SK-N-SH (cell line): ENCODE measurements around the gene SART1. TPM values are rescaled to one million over a fixed set of nuclear protein-coding genes. Genes with fewer than 3 reads are reported as not detected.

ENCODE experiments used
- CTCF ChIA-PET: fragments of 300-600, 350-600 bp; formaldehyde crosslinking; extraction: SDS; loops from one replicate; lab custom pipeline; 2021; lab: Yijun Ruan, JAX
- POLR2A ChIA-PET: fragments of 350-600 bp; sonication (Branson Sonifier 250); formaldehyde crosslinking; extraction: SDS; loops from one replicate; lab custom pipeline; 2020; ENCODE audit warnings: antibody characterized with exemption, inconsistent platforms; lab: Yijun Ruan, JAX
- DNase-seq: peaks from one replicate; pipeline ENCODE4 v3.0.0; 2012
- H2AFZ ChIP-seq: fragments of 200-600 bp; sonication (generic); 2 replicates; pipeline ENCODE4 v1.8.1; 2016; ENCODE audit warnings: antibody characterized with exemption, mild to moderate bottlenecking, low read depth
- H3F3A ChIP-seq: fragments of 200-600 bp; sonication (generic); replicated peaks from 2 replicates; pipeline ENCODE3; 2016; ENCODE audit warnings: antibody characterized with exemption, mild to moderate bottlenecking; ENCODE audit not compliant: insufficient read depth
- H3K27ac ChIP-seq, 2 experiments: fragments of 200-500 bp in 1 of 2; fragments of 200-600 bp in 1 of 2; sonication (Bioruptor generic) in 1 of 2; sonication (generic), shearing (Covaris generic) in 1 of 2; 2 replicates each; pipeline versions ENCODE4 v1.5.1 to v1.6.1; 2014 to 2016; ENCODE audit warnings: low read depth in 2 of 2, inconsistent platforms in 1 of 2, low read length in 1 of 2, mild to moderate bottlenecking in 1 of 2, mixed read lengths in 1 of 2
- H3K27me3 ChIP-seq: fragments of 200-600 bp; sonication (generic), shearing (Covaris generic); 2 replicates; pipeline ENCODE4 v1.6.1; 2016; ENCODE audit warnings: mixed run types; ENCODE audit not compliant: insufficient read depth
- H3K36me3 ChIP-seq, 2 experiments: fragments of 200-500 bp in 1 of 2; fragments of 200-600 bp in 1 of 2; sonication (Bioruptor generic) in 1 of 2; sonication (generic) in 1 of 2; replicated peaks in 1 of 2; 2 replicates each; pipeline versions ENCODE3 to v1.5.1; 2014 to 2016; ENCODE audit warnings: low read length in 1 of 2, mild to moderate bottlenecking in 1 of 2; ENCODE audit not compliant: insufficient read depth in 2 of 2, control insufficient read depth in 1 of 2
- H3K4me1 ChIP-seq, 2 experiments: fragments of 200-500 bp in 1 of 2; fragments of 200-600 bp in 1 of 2; sonication (Bioruptor generic) in 1 of 2; sonication (generic), shearing (Covaris generic) in 1 of 2; 2 replicates each; pipeline versions ENCODE4 v1.5.1 to v1.6.1; 2014 to 2016; ENCODE audit warnings: low read depth in 1 of 2, low read length in 1 of 2, mixed run types in 1 of 2; ENCODE audit not compliant: insufficient read depth in 2 of 2, control insufficient read depth in 1 of 2
- H3K4me2 ChIP-seq: fragments of 200-600 bp; sonication (generic), shearing (Covaris generic); 2 replicates; pipeline ENCODE4 v1.6.1; 2017; ENCODE audit warnings: mixed run types
- H3K4me3 ChIP-seq, 2 experiments: fragments of 200-500 bp in 1 of 2; fragments of 200-600 bp in 1 of 2; sonication (Bioruptor generic) in 1 of 2; sonication (generic), shearing (Covaris generic) in 1 of 2; 2 replicates each; pipeline versions ENCODE4 v1.5.1 to v1.8.1; 2014 to 2016; ENCODE audit warnings: low read depth in 2 of 2, inconsistent platforms in 1 of 2, low read length in 1 of 2, mild to moderate bottlenecking in 1 of 2, mixed read lengths in 1 of 2, moderate library complexity in 1 of 2
- H3K79me2 ChIP-seq: fragments of 200-600 bp; sonication (generic); 2 replicates; pipeline ENCODE4 v1.8.1; 2017; ENCODE audit warnings: mild to moderate bottlenecking; ENCODE audit not compliant: insufficient read depth
- H3K9ac ChIP-seq: fragments of 200-600 bp; sonication (generic); 2 replicates; pipeline ENCODE4 v1.6.1; 2017; ENCODE audit warnings: mixed run types
- H3K9me2 ChIP-seq: fragments of 200-600 bp; sonication (generic); 2 replicates; pipeline ENCODE4 v1.6.1; 2017; ENCODE audit warnings: mixed run types
- H3K9me3 ChIP-seq: fragments of 200-600 bp; sonication (generic); 2 replicates; pipeline ENCODE4 v1.6.1; 2017; ENCODE audit warnings: mixed run types, mild to moderate bottlenecking, moderate library complexity
- H4K20me1 ChIP-seq: fragments of 200-600 bp; sonication (generic); 2 replicates; pipeline ENCODE4 v1.6.1; 2017; ENCODE audit warnings: mild to moderate bottlenecking, mixed run types; ENCODE audit not compliant: insufficient read depth
- CHD2 ChIP-seq: fragments of 150-350 bp; IDR thresholded peaks from 2 replicates; pipeline ENCODE4 v1.6.1; 2018; ENCODE audit warnings: low read length; ENCODE audit not compliant: partially characterized antibody
- ELF1 ChIP-seq: IDR thresholded peaks from 2 replicates; pipeline ENCODE4 v1.4.0; 2012
- EP300 ChIP-seq, 2 experiments: IDR thresholded peaks; 2 replicates each; pipeline versions ENCODE4 v1.4.0 to v1.6.1; 2012; ENCODE audit warnings: borderline replicate concordance in 1 of 2, low read depth in 1 of 2, low read length in 1 of 2
- EZH2phosphoT487 ChIP-seq: fragments of 200-600 bp; sonication (generic); IDR thresholded peaks from 2 replicates; pipeline ENCODE4 v1.6.1; 2017; ENCODE audit warnings: low read depth, mixed run types, mild to moderate bottlenecking, antibody characterized with exemption, moderate library complexity, borderline replicate concordance
- GATA2 ChIP-seq: sonication (generic); formaldehyde crosslinking; IDR thresholded peaks from 2 replicates; pipeline ENCODE4 v1.5.0; 2020; ENCODE audit warnings: mild to moderate bottlenecking, missing genetic modification reagents
- IRF3 ChIP-seq: fragments of 150-350 bp; IDR thresholded peaks from 2 replicates; pipeline ENCODE4 v1.6.1; 2016; ENCODE audit warnings: mild to moderate bottlenecking, low read depth, low read length
- MAX ChIP-seq: IDR thresholded peaks from 2 replicates; pipeline ENCODE4 v1.4.0; 2012; ENCODE audit warnings: low read depth
- MEF2A ChIP-seq: IDR thresholded peaks from 2 replicates; pipeline ENCODE4 v1.4.0; 2012; ENCODE audit warnings: low read depth, borderline replicate concordance
- MXI1 ChIP-seq: IDR thresholded peaks from 2 replicates; pipeline ENCODE4 v1.6.1; 2012; ENCODE audit warnings: mild to moderate bottlenecking, low read depth, low read length, improper control_type of control experiment
- PBX3 ChIP-seq: IDR thresholded peaks from 2 replicates; pipeline ENCODE4; 2012
- RCOR1 ChIP-seq: fragments of 150-350 bp; IDR thresholded peaks from 2 replicates; pipeline ENCODE4 v1.6.1; 2017; ENCODE audit warnings: antibody characterized with exemption, low read length
- RFX5 ChIP-seq: IDR thresholded peaks from 2 replicates; pipeline ENCODE4 v1.6.1; 2012; ENCODE audit warnings: mild to moderate bottlenecking, improper control_type of control experiment, low read length
- RXRA ChIP-seq: IDR thresholded peaks from 2 replicates; pipeline ENCODE4 v1.4.0; 2012; ENCODE audit warnings: low read depth, mild to moderate bottlenecking, borderline replicate concordance
- SMC3 ChIP-seq: IDR thresholded peaks from 2 replicates; pipeline ENCODE4 v1.6.1; 2012; ENCODE audit warnings: low read depth, low read length, improper control_type of control experiment
- TAF1 ChIP-seq: IDR thresholded peaks from 2 replicates; pipeline ENCODE4 v1.6.1; 2012; ENCODE audit warnings: low read depth, mild to moderate bottlenecking, low read length, moderate library complexity, borderline replicate concordance
- TCF12 ChIP-seq: IDR thresholded peaks from 2 replicates; pipeline ENCODE4 v1.4.0; 2012
- TEAD4 ChIP-seq: IDR thresholded peaks from 2 replicates; pipeline ENCODE4 v1.4.0; 2012; ENCODE audit warnings: mild to moderate bottlenecking, borderline replicate concordance; ENCODE audit not compliant: insufficient read depth
- USF1 ChIP-seq: IDR thresholded peaks from 2 replicates; pipeline ENCODE4 v1.4.0; 2012; ENCODE audit warnings: low read depth, borderline replicate concordance
- USF2 ChIP-seq: fragments of 150-350 bp; IDR thresholded peaks from 2 replicates; pipeline ENCODE4 v1.6.1; 2017; ENCODE audit warnings: antibody characterized with exemption, low read length, low read depth, borderline replicate concordance
- YY1 ChIP-seq: IDR thresholded peaks from 2 replicates; pipeline ENCODE4 v1.4.0; 2012; ENCODE audit warnings: low read depth, mild to moderate bottlenecking
- WGBS: methylation state at CpG from one replicate; pipeline ENCODE4 v1.1.6; 2017; ENCODE audit warnings: low lambda C conversion rate; 5-methylcytosine and 5-hydroxymethylcytosine counted together
- polyA plus RNA-seq, 3 experiments: library from polyadenylated mRNA; depleted of rRNA; stranded (reverse); fragments of >200 nt; gene quantifications; 2 replicates each; pipeline ENCODE4 v1.2.3, GENCODE V29; 2012

SART1 gene
- polyA plus RNA-seq, 1 of the 3 experiments (the other 2 are of a cell fraction), result 73.6 TPM

- H2AFZ ChIP-seq, result peak within 1 kb of the TSS; percentile 51; the same call in 1 of the 2 replicates
- H3K4me3 ChIP-seq, result peak within 1 kb of the TSS; percentile 90 to 92
- POLR2A ChIA-PET, result interaction anchor here (0.6 to 1.5 kb wide), 4 partner anchors 18 to 34 kb away, joined by 3 to 4 read pairs (median 3); partner anchors contain the start of gene FOSL1
- H3K4me2 ChIP-seq, result peak within 1 kb of the TSS; percentile 99
- no peaks in the 10 kb centered on the region for H3K9me3 ChIP-seq
- DNase-seq, result no peak
- H3K4me1 ChIP-seq, result peaks cover 32 to 45% of the 10 kb centered on the region in 2 experiments; a peak in 3 of 4 replicates
- H4K20me1 ChIP-seq, result 0 out of 2 replicates have a peak, but pooled peaks cover 4% of the 10 kb centered on the region
- peak within 1 kb of the TSS; percentile 87 to 97 for H3K27ac ChIP-seq
- no peaks in the 10 kb centered on the region for H3K9me2 ChIP-seq
- H3F3A ChIP-seq, result peaks cover 29% of the 10 kb centered on the region
- WGBS, result 7% methylated on average over 33 of the region's 77 CpGs
- TF ChIP-seq EZH2phosphoT487, result no peak
- TF ChIP-seq YY1, result peak; percentile 89
- no peak for TF ChIP-seq TEAD4
- peak; percentile 43 for TF ChIP-seq MXI1
- no peak for TF ChIP-seq RFX5
- peaks cover 73% of the 10 kb centered on the region for H3K79me2 ChIP-seq
- CTCF ChIA-PET, result interaction anchor here (1.0 to 3.3 kb wide), 6 partner anchors 17 to 58 kb away, joined by 3 to 24 read pairs (median 6); partner anchors contain the start of genes CCDC85B, FIBP and MUS81
- peaks cover 12 to 21% of the 10 kb centered on the region in 2 experiments for H3K36me3 ChIP-seq
- H3K27me3 ChIP-seq, result no peaks in the 10 kb centered on the region
- H3K9ac ChIP-seq, result peak within 1 kb of the TSS; percentile 99
These were observed 43.1 kb upstream of the SART1 start, which contains the start of gene C11orf68 for GRCh38 chr11:65918211-65919140. TSS of gene C11orf68 (minus strand) at chr11:65919062. CDS start at chr11:65919031, 31 bp downstream.

- Histone ChIP-seq H3K27me3 (no peaks in the 10 kb centered on the region), H3K36me3 (peaks cover 12 to 24% of the 10 kb centered on the region in 2 experiments), H3K4me2 (peak within 1 kb of the TSS; percentile 99), H3K9me3 (no peaks in the 10 kb centered on the region), H3K9ac (peak within 1 kb of the TSS; percentile 99), H2AFZ (peak within 1 kb of the TSS; percentile 51; the same call in 1 of the 2 replicates), H3K79me2 (peaks cover 67% of the 10 kb centered on the region), H3K4me1 (peaks cover 32 to 43% of the 10 kb centered on the region in 2 experiments; a peak in 3 of 4 replicates), H3K4me3 (peak within 1 kb of the TSS; percentile 90 to 92), H3F3A (peaks cover 32% of the 10 kb centered on the region), H3K27ac (peak within 1 kb of the TSS; percentile 87 to 97), H4K20me1 (0 out of 2 replicates have a peak, but pooled peaks cover 4% of the 10 kb centered on the region), H3K9me2 (no peaks in the 10 kb centered on the region)
- 0% methylated on average over 13 of the region's 59 CpGs for WGBS
- POLR2A ChIA-PET, result interaction anchor here (0.9 to 1.5 kb wide), 2 partner anchors 18 to 29 kb away, joined by 3 to 4 read pairs; partner anchors contain the start of genes CCDC85B and FOSL1
- CTCF ChIA-PET, result interaction anchor here (1.0 to 5.5 kb wide), 6 partner anchors 14 to 59 kb away, joined by 3 to 24 read pairs (median 8); partner anchors contain the start of genes CCDC85B, FIBP and MUS81
- peak; percentile 100 for DNase-seq
- TF ChIP-seq GATA2 (CRISPR knock-in tag), result no peak
- peak; percentile 89 for TF ChIP-seq MAX
- TF ChIP-seq IRF3, result no peak
- TF ChIP-seq EP300 (IDR thresholded peaks at IDR 0.05; ENCODE audit: borderline replicate concordance in 1 of 2, low read depth in 1 of 2, low read length in 1 of 2), result peak in 1 of 2 experiments; percentile 29; a peak in 1 of 4 replicates
- no peak for TF ChIP-seq USF2
- peak; percentile 48 for TF ChIP-seq TAF1
- TF ChIP-seq PBX3, result peak; percentile 92
- TF ChIP-seq ELF1, result peak; percentile 51
- no peak for TF ChIP-seq RCOR1
- peak; percentile 51; the same call in 1 of the 2 replicates for TF ChIP-seq MEF2A
- no peak for TF ChIP-seq RXRA
- TF ChIP-seq YY1, result no peak
- peak; percentile 51; the same call in 1 of the 2 replicates for TF ChIP-seq TCF12
- peak; percentile 76 for TF ChIP-seq CHD2
- no peak; the same call in 1 of the 2 replicates for TF ChIP-seq SMC3
- no peak for TF ChIP-seq USF1
- TF ChIP-seq MXI1, result peak; percentile 52; the same call in 1 of the 2 replicates
These were observed 42.4 kb upstream of the SART1 start, which contains the start of gene DRAP1 for GRCh38 chr11:65919141-65919572. TSS of gene DRAP1 (plus strand) at chr11:65919426. CDS start at chr11:65919502, 76 bp downstream.
